ENCODE measurements around the gene TMEM132D.

TMEM132D gene

DNA sequence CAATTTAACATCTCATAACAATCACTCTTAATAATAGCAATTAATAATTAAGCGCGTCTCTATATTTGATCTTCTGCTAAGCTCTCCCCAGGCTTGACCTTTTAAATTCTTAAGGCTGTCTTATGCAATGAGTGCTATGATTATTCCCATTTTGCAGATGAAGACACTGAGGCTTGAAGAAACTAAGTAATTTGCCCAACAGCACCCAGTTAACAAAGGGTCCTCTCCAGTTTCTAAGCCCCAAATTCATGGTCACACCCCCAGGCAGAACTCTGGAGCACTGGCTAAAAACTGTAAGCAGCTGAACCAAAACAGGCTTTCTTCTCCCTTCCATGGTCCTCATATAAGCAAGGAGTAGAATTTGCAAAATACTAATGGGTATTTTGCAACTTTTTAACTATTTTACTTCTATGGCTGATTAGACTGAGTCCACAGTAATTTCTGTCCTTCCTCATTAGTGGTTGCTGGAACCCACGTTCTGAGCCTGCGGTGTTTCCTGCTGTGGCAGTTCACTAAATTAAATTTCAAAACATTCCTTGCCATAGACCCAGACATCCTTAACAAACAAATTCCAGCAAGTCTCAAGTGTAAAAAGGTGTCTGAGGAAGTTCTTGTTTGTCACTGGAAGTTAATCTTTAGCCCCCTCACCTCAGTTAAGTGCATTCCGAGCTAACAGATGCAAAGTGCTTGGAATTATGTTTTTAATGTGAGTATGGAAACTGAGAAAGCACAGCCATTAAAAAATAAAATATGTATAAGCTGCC is 76.5 kb downstream of the TMEM132D start:
- DNase-seq (ENCODE audit: low read depth) = no peak
- TF ChIP-seq, protein P1, sequence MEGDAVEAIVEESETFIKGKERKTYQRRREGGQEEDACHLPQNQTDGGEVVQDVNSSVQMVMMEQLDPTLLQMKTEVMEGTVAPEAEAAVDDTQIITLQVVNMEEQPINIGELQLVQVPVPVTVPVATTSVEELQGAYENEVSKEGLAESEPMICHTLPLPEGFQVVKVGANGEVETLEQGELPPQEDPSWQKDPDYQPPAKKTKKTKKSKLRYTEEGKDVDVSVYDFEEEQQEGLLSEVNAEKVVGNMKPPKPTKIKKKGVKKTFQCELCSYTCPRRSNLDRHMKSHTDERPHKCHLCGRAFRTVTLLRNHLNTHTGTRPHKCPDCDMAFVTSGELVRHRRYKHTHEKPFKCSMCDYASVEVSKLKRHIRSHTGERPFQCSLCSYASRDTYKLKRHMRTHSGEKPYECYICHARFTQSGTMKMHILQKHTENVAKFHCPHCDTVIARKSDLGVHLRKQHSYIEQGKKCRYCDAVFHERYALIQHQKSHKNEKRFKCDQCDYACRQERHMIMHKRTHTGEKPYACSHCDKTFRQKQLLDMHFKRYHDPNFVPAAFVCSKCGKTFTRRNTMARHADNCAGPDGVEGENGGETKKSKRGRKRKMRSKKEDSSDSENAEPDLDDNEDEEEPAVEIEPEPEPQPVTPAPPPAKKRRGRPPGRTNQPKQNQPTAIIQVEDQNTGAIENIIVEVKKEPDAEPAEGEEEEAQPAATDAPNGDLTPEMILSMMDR (IDR thresholded peaks at IDR 0.05; ENCODE audit: insufficient read depth, low read depth, low read length, missing control alignments) = no peak
- no peak overlapping the region for H3K4me3 ChIP-seq (ENCODE audit: low read length)

DNA sequence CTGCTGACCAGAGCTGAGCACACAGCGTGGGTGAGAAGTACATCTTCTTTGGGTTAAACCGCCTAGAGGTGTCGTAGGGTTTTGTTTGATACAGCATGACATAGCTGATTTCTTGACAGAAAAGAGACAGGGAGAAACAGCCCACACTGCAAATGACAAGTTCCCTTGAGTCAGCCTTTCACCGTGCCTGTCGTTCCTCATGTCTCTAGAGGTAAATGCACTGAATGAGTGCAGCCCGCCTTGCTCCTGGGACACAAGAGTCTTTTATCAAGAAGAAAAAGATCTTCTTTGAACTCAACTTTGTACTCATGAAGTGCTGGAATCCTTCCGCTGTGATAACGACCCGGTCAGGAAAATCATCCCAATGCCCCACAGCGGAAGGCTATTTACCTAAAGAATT is 77.6 kb downstream of the TMEM132D start:
- TF ChIP-seq, protein P1 (IDR thresholded peaks at IDR 0.05; ENCODE audit: insufficient read depth, low read depth, low read length, missing control alignments) = no peak
- no peak overlapping the region for H3K4me3 ChIP-seq (ENCODE audit: low read length)
- no peak for DNase-seq (ENCODE audit: low read depth)

DNA sequence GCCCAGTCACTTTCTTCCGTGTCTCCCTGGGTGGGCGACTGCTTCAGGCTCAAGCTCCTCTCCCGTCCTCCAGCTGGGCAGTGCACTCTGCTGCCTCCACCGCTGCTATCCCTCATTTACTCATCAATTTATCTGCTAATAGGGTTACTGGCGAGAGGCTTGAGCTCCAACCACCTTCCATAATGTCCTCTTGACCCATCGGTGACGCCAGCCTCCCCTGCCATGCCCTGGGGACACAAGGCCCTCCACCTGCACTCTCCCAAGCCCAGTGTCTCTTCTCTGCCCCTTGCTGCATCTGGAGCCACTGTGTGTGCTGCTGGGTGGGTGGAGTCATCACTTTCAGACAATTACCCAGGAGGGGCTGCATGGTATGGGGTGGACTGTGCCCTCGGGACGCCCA is 78.5 kb downstream of the TMEM132D start:
- no peak overlapping the region for H3K4me3 ChIP-seq (ENCODE audit: low read length)
- DNase-seq (ENCODE audit: low read depth) = no peak
- TF ChIP-seq, protein P1 (IDR thresholded peaks at IDR 0.05; ENCODE audit: insufficient read depth, low read depth, low read length, missing control alignments) = no peak

DNA sequence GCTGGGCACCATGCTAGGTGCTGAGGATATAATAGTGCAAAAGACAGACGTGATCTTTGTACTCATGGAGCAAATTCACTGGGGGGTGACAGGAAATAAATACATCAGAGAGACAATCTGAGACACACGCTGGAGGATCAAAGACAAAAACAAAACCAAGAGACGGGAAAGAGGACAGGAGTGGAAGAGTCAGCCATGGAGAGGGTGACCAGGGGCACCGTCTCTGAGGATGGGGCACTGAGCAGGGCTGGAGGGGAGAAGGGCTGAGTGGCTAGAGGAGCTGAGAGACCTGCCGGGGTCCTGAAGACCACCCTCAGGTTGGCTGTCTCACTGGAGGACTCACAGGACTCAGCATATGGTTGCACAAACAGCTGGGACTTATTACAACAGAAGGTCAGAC is 81.9 kb downstream of the TMEM132D start:
- TF ChIP-seq, protein P1 (IDR thresholded peaks at IDR 0.05; ENCODE audit: insufficient read depth, low read depth, low read length, missing control alignments) = no peak
- DNase-seq (ENCODE audit: low read depth) = no peak

DNA sequence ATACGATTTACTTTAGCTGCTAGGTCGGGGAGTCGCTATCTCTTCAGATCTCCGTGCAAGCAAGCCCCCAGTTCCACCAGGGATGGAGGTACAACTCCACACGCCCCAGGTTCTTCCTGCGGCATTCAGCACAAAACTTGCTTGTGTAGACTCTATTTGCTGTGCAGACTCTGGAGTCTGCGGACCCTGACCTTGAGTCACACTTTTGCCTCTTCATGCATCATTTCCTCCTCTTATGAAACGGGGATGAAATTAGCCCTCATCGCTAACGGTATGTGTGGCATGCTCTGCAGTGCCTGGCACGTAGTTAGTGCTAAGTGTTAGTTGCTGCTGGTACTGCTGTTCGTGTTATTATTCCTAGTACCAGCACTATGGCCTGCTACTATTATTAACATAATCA is 84.4 kb downstream of the TMEM132D start:
- TF ChIP-seq, protein P1 (IDR thresholded peaks at IDR 0.05; ENCODE audit: insufficient read depth, low read depth, low read length, missing control alignments) = no peak
- H3K4me3 ChIP-seq (ENCODE audit: low read length) = no peak overlapping the region
- DNase-seq (ENCODE audit: low read depth) = no peak

More for the DNA sequence above, 81.9 kb downstream of the TMEM132D start:
- H3K4me3 ChIP-seq (ENCODE audit: low read length) = no peak overlapping the region

DNA sequence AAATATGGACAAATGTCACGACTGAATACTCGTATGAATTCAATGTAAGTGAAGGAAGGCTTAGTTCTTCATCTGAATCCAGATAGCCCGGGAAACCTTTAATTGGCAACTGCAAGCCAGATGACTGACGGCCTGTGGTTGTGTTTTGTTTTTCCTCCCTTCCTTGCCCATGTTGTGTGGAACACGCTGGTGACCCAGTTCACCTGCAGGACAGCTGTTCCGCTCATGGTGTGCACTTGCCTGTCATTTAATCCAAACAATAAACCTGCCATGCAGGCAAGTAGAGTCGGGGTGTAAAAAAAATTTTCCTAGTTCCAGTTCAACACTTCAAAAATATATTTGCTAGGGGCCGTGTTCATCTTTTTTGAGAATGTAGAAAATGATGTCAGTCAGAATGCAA is 88.0 kb downstream of the TMEM132D start:
- no peak for DNase-seq (ENCODE audit: low read depth)
- TF ChIP-seq, protein P1 (IDR thresholded peaks at IDR 0.05; ENCODE audit: insufficient read depth, low read depth, low read length, missing control alignments) = no peak
- no peak overlapping the region for H3K4me3 ChIP-seq (ENCODE audit: low read length)

DNA sequence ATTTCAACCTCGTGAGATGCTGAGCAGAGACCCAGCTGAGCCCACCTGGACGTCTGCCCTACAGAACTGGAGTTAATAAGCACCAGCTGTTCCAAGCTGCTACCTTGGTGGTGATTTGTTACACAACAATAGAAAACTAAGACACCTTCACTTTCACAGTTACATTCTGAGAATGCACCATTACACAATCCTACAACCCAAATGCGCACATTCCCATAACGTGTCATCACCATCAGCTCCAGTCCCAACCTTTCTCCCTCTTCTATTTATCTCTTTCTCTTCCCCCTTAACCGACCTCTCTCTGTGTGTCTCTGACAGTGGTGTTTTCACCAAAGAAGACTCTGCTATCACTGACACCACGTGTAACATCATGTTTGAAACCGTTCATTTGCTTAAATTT is 91.9 kb downstream of the TMEM132D start:
- no peak overlapping the region for H3K4me3 ChIP-seq (ENCODE audit: low read length)
- TF ChIP-seq, protein P1 (IDR thresholded peaks at IDR 0.05; ENCODE audit: insufficient read depth, low read depth, low read length, missing control alignments) = no peak
- no peak for DNase-seq (ENCODE audit: low read depth)

All from epithelial cell of esophagus (primary cell).